ENCODE measurements around the gene AKAP13. TPM values are rescaled to one million over a fixed set of nuclear protein-coding genes. Genes with fewer than 3 reads are reported as not detected.

Gene AKAP13
- total and polyA plus RNA-seq, 2 donors (not counting 1 experiment from before 2014, with no cell fraction given), result 73.8 to 358 TPM

DNA sequence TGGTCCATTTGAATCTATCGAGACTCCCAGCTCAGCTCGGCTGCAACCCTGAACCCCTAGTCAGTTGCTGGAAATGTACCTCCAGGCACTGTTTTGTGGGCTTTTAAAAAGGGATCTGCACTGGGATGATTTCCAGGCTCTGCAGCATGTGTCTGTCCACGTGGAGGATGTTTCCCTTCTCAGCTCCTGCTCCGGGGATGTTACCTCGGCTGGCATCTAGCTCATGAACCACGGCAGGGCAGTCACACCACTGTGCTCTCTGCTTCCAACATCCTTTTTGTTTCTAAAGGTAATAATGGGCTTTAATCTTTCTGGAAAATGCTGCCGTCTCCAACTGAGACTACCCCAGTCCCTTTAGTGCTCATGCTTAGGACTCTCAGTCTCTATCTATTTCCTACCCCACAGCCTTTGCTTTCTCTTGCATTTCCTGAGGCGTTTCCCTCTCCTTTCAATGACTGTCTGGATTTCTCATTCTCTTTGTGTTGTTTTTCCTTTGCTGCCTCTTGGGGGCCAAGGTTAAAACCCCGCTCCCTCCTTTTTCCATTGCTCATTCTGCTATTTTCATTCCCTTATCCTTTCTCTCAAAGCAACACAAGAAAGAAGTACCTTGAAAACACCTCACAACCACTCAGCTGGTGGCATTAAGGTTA is 42.9 kb upstream of the AKAP13 start:
- CTCF ChIA-PET, result interaction anchor here (0.9 to 2.4 kb wide), 5 partner anchors 19 to 76 kb away, joined by 3 to 9 read pairs (median 4); no protein-coding TSS in a partner anchor
- intact Hi-C loops (cut with micrococcal nuclease), result no loop called here
- no peak overlapping the region for H2AFZ ChIP-seq (ENCODE audit: insufficient read depth, low read depth, low read length, poor library complexity, severe bottlenecking)

DNA sequence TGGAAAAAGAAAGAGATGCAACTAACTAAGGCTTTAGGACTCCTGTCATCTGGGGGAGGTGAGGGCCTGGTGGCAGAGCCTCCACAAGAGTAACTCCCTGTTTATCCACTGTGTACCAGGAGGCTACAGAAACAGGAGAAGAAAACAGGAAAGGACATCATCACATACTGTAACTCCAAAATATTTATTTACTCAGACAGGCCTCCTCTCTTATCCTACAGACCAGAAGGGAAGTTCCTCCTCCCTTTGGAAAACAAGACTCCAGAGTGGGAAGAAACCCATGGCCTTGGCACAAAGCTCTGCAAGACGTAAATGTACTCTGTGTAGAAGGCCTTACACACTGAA is 40.1 kb upstream of the AKAP13 start:
- intact Hi-C loops (cut with micrococcal nuclease), result no loop called here
- ChIA-PET POLR2A (no interaction called here), CTCF (interaction anchor here (0.6 to 1.6 kb wide), 6 partner anchors 8 to 498 kb away, joined by 3 to 7 read pairs (median 4); no protein-coding TSS in a partner anchor)
- Histone ChIP-seq H3K79me2 (ENCODE audit: control insufficient read depth, insufficient read depth, low read length) (no peaks in the 10 kb centered on the region), H2AFZ (ENCODE audit: insufficient read depth, low read depth, low read length, poor library complexity, severe bottlenecking) (no peak overlapping the region), H3K27me3 (replicated peaks in 1 of 4; ENCODE audit: control extremely low read depth in 1 of 4, control insufficient read depth in 3 of 4, insufficient read depth in 4 of 4, low read length in 3 of 4) (no peaks in the 10 kb centered on the region), H3K27ac (ENCODE audit: low read length in 2 of 2) (no peak overlapping the region), H3K4me2 (replicated peaks; ENCODE audit: low read depth, low read length, poor library complexity, severe bottlenecking) (no peak overlapping the region), H3K4me3 (ENCODE audit: control extremely low read depth in 1 of 5, extremely low read depth in 1 of 5, insufficient read depth in 1 of 5, low read depth in 2 of 5, low read length in 4 of 5) (no peak overlapping the region), H3K9me3 (ENCODE audit: control extremely low read depth in 1 of 3, control insufficient read depth in 2 of 3, insufficient read depth in 1 of 3, low read length in 2 of 3) (no peaks in the 10 kb centered on the region), H3K9ac (ENCODE audit: low read length) (no peak overlapping the region), H4K20me1 (ENCODE audit: control insufficient read depth, insufficient read depth, low read length, poor library complexity, severe bottlenecking) (no peaks in the 10 kb centered on the region), H3K36me3 (replicated peaks in 1 of 2; ENCODE audit: control extremely low read depth in 1 of 2, control insufficient read depth in 1 of 2, extremely low read depth in 1 of 2, insufficient read depth in 2 of 2, low read length in 1 of 2) (no peaks in the 10 kb centered on the region), H3K4me1 (ENCODE audit: control insufficient read depth in 2 of 2, insufficient read depth in 2 of 2, low read length in 2 of 2) (peaks cover 0 to 3% of the 10 kb centered on the region in 2 donors)
- no peak for DNase-seq
- no peaks in the 10 kb centered on the region for H3K27me3 Mint-ChIP-seq
- ATAC-seq (ENCODE audit: low read depth), result no peak
- WGBS (ENCODE audit: insufficient coverage), result no CpG with 5 or more reads among the region's 1 CpG
- H3K4me1 Mint-ChIP-seq, result peaks cover 9% of the 10 kb centered on the region
- H3K27ac Mint-ChIP-seq, result no peak overlapping the region
- H3K9me3 Mint-ChIP-seq (ENCODE audit: insufficient read depth), result no peaks in the 10 kb centered on the region
- no peak overlapping the region for H3K4me3 Mint-ChIP-seq
- no peak for TF ChIP-seq EZH2 (IDR thresholded peaks at IDR 0.05; ENCODE audit: borderline replicate concordance, insufficient read depth, low read depth, low read length, poor library complexity, severe bottlenecking)
- TF ChIP-seq CTCF (IDR thresholded peaks at IDR 0.05), result no peak

More for the DNA sequence above, 42.9 kb upstream of the AKAP13 start:
- ATAC-seq (ENCODE audit: low read depth) (no peak), DNase-seq (no peak)
- no peaks in the 10 kb centered on the region for H3K9me3 ChIP-seq (ENCODE audit: control extremely low read depth in 1 of 3, control insufficient read depth in 2 of 3, insufficient read depth in 1 of 3, low read length in 2 of 3)
- no peaks in the 10 kb centered on the region for H3K36me3 ChIP-seq (replicated peaks in 1 of 2; ENCODE audit: control extremely low read depth in 1 of 2, control insufficient read depth in 1 of 2, extremely low read depth in 1 of 2, insufficient read depth in 2 of 2, low read length in 1 of 2)
- POLR2A ChIA-PET, result no interaction called here
- no peak overlapping the region for H3K27ac ChIP-seq (ENCODE audit: low read length in 2 of 2)
- H3K27me3 ChIP-seq (replicated peaks in 1 of 4; ENCODE audit: control extremely low read depth in 1 of 4, control insufficient read depth in 3 of 4, insufficient read depth in 4 of 4, low read length in 3 of 4), result no peaks in the 10 kb centered on the region
- WGBS (ENCODE audit: insufficient coverage), result 100% methylated on average over 5 of the region's 9 CpGs
- Mint-ChIP-seq H3K27me3 (no peaks in the 10 kb centered on the region), H3K27ac (no peak overlapping the region), H3K9me3 (ENCODE audit: insufficient read depth) (no peaks in the 10 kb centered on the region), H3K4me3 (no peak overlapping the region), H3K4me1 (peaks cover 12% of the 10 kb centered on the region)
- H3K9ac ChIP-seq (ENCODE audit: low read length), result no peak overlapping the region
- H3K4me2 ChIP-seq (replicated peaks; ENCODE audit: low read depth, low read length, poor library complexity, severe bottlenecking), result no peak overlapping the region
- peaks cover under 1 to 7% of the 10 kb centered on the region in 2 donors for H3K4me1 ChIP-seq (ENCODE audit: control insufficient read depth in 2 of 2, insufficient read depth in 2 of 2, low read length in 2 of 2)
- H4K20me1 ChIP-seq (ENCODE audit: control insufficient read depth, insufficient read depth, low read length, poor library complexity, severe bottlenecking), result no peaks in the 10 kb centered on the region
- no peak for TF ChIP-seq CTCF (IDR thresholded peaks at IDR 0.05)
- H3K4me3 ChIP-seq (ENCODE audit: control extremely low read depth in 1 of 5, extremely low read depth in 1 of 5, insufficient read depth in 1 of 5, low read depth in 2 of 5, low read length in 4 of 5), result no peak overlapping the region
- H3K79me2 ChIP-seq (ENCODE audit: control insufficient read depth, insufficient read depth, low read length), result peaks cover 2% of the 10 kb centered on the region

All from B cell (primary cell).